NCI-H226 (cell line): ENCODE measurements around the gene IRF2BP2.

ENCODE experiments used
- DNase-seq: peaks from one replicate; pipeline ENCODE4 v3.0.0-alpha.2; 2015

Gene IRF2BP2

DNA sequence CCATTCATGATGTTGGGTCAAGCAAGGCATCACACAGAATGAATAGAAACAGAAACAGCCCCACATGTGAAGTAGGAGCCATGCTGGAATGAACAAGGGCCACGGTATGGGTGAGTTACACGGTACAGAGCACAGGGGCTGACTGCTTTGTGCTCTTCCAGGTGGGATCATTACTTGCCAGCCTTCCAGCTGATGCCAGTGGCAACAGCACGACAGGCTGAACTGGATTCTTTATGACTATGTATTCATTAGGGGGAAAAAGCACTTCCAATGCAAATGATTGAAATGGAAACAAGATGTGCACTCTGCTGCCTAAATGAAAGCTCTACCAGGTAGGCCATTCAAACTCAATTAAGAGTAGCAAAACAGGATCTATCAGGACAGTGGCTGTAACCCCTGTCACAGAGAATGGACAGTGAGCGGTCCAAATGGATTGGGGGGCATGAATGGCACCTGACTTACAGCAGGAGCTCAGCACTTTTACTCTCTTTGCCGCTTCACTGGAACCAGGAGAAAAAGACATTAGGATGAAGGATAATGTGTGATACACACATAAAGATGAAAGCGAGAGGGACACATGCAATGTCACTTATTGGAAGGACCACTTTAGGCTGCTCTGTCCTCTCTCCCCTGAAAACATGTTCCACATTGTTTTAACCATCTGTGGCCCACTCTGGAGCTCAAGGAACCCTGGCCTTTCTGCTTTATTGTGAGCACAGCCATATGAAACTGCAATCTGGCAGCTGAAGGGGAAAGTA lies 23.4 kb upstream of the IRF2BP2 start:
- DNase-seq: no peak

DNA sequence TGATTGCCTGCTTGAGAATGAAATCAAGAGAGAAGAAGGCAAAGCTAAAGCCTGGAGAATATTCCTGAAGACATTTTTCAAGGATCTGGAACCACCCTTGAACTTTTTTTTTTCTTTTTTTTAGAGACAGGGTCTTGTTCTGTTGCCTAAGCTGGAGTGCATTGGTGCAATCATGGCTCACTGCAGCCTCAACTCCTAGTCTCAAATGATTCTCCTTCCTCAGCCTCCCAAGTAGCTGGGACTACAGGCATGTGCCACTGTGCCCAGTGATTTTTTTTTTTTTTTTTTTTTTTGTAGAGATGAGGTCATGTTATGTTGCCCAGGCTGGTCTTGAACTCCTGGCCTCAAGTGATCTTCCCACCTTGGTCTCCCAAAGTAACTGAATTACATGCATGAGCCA lies 22.2 kb upstream of the IRF2BP2 start:
- no peak for DNase-seq

- peak; percentile 72 for DNase-seq
Observed at GRCh38 chr1:234631721-234632125, 21.7 kb upstream of the IRF2BP2 start.

GRCh38 chr1:234629026-234629425 lies 19.0 kb upstream of the IRF2BP2 start:
- no peak for DNase-seq

DNA sequence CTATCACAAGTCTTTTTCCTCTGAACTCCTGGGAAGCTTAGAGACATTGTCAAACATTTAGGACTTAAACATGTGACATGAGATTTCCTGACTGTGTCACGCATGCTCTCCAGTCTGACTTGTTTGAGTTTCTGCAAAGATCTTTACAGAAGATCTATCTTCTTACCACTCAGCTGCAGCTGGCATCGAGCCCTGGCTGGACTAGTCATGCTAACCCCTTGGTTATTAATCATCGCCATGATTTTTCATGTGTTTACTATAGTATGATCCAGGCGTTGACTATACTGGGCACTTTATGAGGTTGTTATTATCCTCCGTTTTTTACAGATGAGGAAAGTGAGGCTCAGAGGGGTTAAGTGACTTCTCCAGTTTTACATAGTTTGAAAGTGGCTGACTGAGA lies 18.1 kb upstream of the IRF2BP2 start:
- no peak for DNase-seq

DNA sequence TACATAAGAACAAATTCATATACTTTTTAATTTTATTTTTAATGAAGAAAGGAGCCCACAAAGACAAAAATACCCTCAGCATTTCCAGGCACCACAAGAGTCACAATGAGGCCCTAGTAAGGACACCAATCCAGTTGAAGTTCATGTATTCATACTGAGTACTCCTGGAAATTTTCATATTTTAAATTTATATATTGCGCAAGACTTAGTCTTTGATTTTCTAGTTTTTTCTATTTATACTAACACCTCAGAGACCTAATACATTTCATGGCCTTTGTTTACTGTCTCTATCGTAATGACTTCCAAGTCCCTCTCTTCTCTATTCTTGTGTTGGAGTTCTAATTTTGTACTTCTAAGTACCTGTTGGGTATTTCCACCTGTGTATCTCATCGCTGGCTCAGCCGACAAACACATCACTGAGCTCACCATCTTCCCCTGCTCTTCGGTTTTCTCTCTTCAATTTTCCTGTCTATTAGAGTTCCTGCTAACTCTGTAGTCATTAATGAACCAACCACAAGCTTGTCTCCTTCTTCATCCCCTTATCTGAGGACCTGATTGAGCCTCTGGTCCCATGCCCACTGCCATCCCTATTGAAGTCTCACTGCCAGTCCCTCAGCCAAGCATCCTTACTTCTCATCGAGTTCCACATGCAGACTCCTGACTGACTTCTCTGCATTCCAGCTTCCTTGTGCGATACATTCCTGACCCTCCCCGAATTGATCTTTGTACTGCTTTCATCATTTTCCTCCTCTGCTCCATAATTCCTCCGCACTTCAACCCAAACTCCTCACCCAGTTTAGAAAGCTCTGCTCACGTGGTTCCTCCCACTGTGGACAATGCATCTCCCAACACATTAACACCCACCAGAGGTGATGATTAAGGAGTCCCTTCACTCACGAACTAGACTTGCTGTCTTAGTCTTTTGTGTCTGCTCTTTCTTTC lies 17.3 kb upstream of the IRF2BP2 start:
- no peak for DNase-seq

GRCh38 chr1:234626391-234626790 lies 16.4 kb upstream of the IRF2BP2 start:
- no peak for DNase-seq

DNA sequence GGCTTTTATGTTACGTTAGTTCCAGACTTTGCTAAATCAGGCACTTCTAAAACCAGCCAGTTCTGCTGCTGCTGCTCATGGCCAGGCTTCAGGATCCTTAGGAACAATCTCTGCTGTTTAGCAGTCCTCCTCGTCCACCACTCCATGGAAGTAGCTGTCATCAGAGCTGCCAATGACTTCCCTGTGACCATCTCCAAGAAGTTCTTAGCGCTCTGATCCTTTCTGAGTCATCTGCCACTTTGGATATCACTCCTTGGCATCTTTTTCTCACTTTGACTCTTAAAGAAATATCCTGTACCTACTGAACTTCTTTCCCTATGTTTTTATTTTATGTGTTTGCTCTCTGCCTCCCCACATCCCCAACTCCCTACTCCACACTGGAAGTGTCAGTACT lies 14.7 kb upstream of the IRF2BP2 start:
- DNase-seq: no peak

- no peak for DNase-seq
Observed at GRCh38 chr1:234621657-234622335, 11.8 kb upstream of the IRF2BP2 start.

DNA sequence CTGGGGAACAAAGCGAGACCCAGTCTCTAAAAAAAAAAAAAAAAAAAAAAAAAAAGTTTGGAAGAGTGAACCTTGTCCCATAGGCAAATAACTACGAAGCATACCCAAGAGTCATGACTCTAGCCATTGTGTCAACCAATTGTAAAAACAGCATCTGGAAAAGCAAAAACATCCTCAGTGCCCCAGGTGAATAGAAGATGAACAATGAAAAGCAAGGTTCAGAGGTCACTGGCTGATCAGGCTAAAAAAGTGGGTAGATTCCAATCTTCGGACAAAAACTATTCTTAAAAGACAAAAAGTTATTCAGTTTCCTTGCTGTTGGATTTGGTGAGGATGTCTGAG lies 11.1 kb upstream of the IRF2BP2 start:
- no peak for DNase-seq

DNA sequence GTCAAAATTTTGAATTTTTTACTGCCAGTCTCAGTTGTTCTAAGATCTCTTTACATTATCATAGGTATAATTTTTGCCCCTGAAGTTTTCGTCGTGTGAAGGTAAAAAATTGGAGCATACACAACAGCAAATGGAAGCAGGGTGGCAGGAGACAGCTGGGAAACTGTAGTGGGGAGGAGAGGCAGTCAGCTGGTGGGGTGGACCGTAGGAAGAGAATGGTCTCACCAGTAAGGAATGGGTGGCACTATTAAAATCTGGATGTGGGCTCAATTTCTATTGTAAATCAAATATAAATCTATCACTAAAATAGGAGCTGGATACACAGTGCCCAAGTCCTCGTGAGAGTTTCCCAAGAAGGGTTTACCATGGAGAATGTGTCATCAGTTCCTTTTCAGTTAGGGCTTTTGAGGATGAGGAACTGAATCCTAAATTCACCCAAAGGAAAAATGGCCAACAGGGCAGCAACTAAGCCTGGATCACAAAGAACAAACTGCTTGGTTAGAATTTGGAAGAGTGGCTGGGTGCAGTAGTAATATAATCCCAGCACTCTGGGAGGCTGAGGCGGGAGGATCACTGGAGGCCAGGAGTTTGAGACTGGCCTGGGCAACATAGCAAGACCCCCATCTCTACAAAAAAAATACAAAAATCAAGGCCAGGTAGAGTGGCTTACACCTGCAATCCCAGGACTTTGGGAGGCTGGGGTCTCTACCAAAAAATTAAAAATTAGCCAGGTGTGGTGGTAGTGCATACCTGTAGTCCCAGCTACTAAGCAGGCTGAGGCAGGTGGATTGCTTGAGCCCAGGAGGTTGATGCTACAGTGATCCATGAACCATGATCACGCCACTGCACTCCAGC lies 10.5 kb upstream of the IRF2BP2 start:
- no peak for DNase-seq

GRCh38 chr1:234619794-234620247 lies 9.8 kb upstream of the IRF2BP2 start:
- DNase-seq: no peak

DNA sequence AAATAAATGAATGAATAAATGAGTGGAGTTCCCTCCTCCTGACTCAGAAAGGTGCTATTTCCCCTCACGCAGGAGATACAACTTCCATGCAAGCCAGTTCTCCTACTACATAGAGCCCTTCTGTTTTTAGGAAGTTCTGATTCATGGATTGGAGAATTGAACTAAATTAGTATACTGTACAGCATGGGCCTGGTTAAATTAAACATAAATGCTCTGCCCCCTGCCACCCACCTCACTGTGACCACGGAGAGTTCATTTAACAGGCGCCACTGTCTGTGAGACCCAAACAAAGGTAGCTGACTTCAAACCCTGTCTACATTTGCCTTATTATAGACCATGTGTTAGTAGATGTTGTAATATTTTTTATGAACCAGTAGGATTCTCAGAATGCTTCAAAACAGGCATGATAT lies 9.1 kb upstream of the IRF2BP2 start:
- no peak for DNase-seq

- DNase-seq: no peak
Observed at GRCh38 chr1:234618737-234619049, 8.7 kb upstream of the IRF2BP2 start.

DNA sequence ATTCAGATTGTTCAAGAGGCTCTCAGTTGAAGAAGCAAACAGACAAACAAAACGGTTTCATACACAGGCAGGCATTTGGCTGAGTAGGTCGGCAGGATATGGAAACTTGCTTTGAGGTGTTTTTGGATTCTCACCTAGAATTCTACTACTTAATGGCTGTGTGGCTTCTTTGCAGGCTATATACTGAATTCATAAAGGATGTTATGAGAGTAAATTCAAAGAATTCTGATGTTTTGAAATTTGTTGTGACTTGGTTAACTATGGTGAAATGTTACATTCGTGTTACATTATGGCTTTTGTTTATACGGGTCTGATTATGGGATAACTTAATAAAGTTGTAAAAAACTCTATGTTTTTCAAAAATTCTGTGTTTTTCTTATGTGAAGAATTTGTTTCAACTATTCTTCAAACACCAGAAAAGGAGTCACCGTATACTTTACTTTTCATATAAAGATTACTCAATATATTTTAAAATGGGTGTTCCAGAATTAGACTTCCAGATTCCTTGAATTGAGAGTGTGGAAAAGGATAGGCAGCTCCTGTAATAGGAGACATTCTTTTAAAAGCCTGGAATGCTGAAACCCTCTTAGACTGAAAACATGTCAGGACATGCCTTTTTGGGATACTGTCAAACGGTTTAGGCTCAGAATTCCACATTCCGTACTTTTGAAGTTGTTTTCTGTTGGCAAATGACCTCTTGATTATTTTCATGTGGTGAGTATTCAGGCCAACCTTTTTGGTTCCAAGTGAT lies 8.2 kb upstream of the IRF2BP2 start:
- no peak for DNase-seq

DNA sequence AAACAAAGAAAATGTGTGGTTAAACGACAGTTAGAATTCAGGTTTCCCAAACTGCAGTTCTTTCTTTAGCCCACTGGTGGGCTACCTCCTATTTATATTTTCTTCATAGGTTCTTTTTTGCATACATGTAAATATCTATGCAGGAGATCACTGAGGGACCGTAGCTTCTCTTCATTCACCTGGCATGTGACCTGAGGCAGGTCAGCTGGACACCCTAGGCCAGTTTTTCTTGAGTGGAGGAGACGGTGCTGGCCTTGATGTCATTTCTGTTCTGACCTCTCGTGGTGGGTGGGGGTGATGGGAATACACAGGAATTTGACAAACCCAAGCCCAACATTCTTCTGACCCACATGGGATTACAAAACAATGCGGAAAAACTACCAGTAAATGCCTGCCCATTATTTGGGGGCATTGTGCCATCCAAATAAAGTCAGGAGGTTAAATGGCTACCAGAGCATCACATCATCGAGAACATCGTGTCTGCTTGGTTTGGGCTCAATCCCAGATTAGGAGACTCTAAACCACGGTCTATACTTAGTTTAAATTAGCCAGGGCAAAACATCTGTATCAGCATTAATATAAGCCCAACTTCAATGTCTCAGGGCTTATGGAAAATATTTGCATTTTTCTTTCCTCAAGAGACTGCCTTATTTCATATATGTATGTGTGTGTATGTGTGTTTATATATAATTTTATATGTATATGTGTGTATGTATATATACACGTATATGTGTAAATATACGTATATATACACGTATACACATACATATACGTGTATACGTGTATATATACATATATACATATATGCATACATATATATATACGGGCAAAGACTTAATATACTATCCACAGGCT lies 7.4 kb upstream of the IRF2BP2 start:
- no peak for DNase-seq

DNA sequence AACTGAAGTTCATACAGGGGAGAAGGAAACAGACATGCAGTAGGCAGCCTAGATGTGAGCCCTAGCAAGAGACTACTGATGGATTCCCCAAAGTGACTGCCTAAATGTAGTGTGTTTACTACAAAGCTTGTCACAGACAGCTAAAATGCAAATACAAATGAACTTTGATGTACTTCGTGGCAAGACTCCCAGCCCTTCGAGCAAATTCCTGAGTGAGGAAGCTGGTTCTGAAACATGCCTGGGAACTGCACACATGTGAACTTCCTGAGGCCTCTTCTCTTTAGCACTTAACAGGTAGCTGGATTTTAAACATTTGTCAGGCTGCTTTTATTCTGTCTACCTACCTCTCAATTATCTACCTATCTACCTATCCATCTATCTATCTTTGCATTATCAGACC lies 6.7 kb upstream of the IRF2BP2 start:
- DNase-seq: no peak

GRCh38 chr1:234614081-234614489 lies 4.1 kb upstream of the IRF2BP2 start:
- DNase-seq: no peak

- DNase-seq: peak; percentile 20
Observed at GRCh38 chr1:234613128-234613875, 3.3 kb upstream of the IRF2BP2 start.
